HG03571 (cell line): Measurements from ENCODE around the gene CSTA.

Experiments
- ATAC-seq: cut with Tn5 transposase; IDR thresholded peaks from one replicate; pipeline ENCODE4 v1.9.1; 2021; ENCODE audit not compliant: unreplicated experiment

CSTA gene

GRCh38 chr3:122322095-122323075 lies 2.7 kb upstream of the CSTA start:
- no peak for ATAC-seq

- no peak for ATAC-seq
Observed at GRCh38 chr3:122325769-122326168, 721 bp downstream of the CSTA start.

- no peak for ATAC-seq
Observed at GRCh38 chr3:122331886-122332285, 6.8 kb downstream of the CSTA start.

GRCh38 chr3:122332551-122332950 lies 7.5 kb downstream of the CSTA start:
- ATAC-seq, result no peak

GRCh38 chr3:122342803-122343202 lies 17.8 kb downstream of the CSTA start:
- ATAC-seq, result no peak

GRCh38 chr3:122343654-122344053 lies 18.6 kb downstream of the CSTA start:
- no peak for ATAC-seq

- ATAC-seq, result no peak
Observed at GRCh38 chr3:122349171-122349570, 24.1 kb downstream of the CSTA start.

- ATAC-seq, result no peak
Observed at GRCh38 chr3:122350814-122351418, 25.9 kb downstream of the CSTA start.

- ATAC-seq, result no peak
Observed at GRCh38 chr3:122351612-122352011, 26.6 kb downstream of the CSTA start.

- no peak for ATAC-seq
Observed at GRCh38 chr3:122353215-122353614, 28.2 kb downstream of the CSTA start.

GRCh38 chr3:122353893-122354401 lies 28.9 kb downstream of the CSTA start:
- no peak for ATAC-seq

- no peak for ATAC-seq
Observed at GRCh38 chr3:122355612-122356011, 30.6 kb downstream of the CSTA start.

- no peak for ATAC-seq
Observed at GRCh38 chr3:122356402-122356801, 31.4 kb downstream of the CSTA start.

- no peak for ATAC-seq
Observed at GRCh38 chr3:122357828-122358702, 33.0 kb downstream of the CSTA start.

- ATAC-seq, result no peak
Observed at GRCh38 chr3:122358703-122359032, 33.6 kb downstream of the CSTA start.

GRCh38 chr3:122362026-122362425 lies 37.0 kb downstream of the CSTA start:
- no peak for ATAC-seq

GRCh38 chr3:122364490-122364889 lies 39.4 kb downstream of the CSTA start:
- no peak for ATAC-seq

- ATAC-seq, result peak; percentile 40
Observed at GRCh38 chr3:122365073-122365472, 40.0 kb downstream of the CSTA start.

GRCh38 chr3:122365582-122366378 lies 40.7 kb downstream of the CSTA start:
- ATAC-seq, result peak; percentile 51

- no peak for ATAC-seq
Observed at GRCh38 chr3:122366379-122366749, 41.3 kb downstream of the CSTA start.
